GM23338 (cell line): ENCODE measurements around the gene HNRNPA1.

Experiments
- CTCF ChIP-seq, 2 experiments: fragments of 200-600 bp in 1 of 2; sonication (generic) in 1 of 2; conservative IDR thresholded peaks; 2 replicates each; pipeline versions ENCODE4 v1.5.1 to v1.6.1; 2016 to 2017; ENCODE audit warnings: antibody characterized with exemption in 2 of 2, low read depth in 2 of 2, mild to moderate bottlenecking in 2 of 2, moderate library complexity in 1 of 2
- ETS1 ChIP-seq: IDR thresholded peaks from 2 replicates; pipeline ENCODE4 v1.6.1; 2016; ENCODE audit warnings: antibody characterized with exemption
- EZH2phosphoT487 ChIP-seq: fragments of 200-600 bp; sonication (generic); IDR thresholded peaks from one replicate; pipeline ENCODE4 v1.8.1; 2018; ENCODE audit warnings: antibody characterized with exemption; ENCODE audit not compliant: unreplicated experiment
- REST ChIP-seq: IDR thresholded peaks from one replicate; pipeline ENCODE4 v1.6.1; 2018; ENCODE audit warnings: antibody characterized with exemption; ENCODE audit not compliant: unreplicated experiment

GRCh38 chr12:54300732-54301427 is 20.4 kb downstream of the HNRNPA1 start, which contains the start of gene NFE2:
- 0 out of 4 replicates have a peak, but pooled peaks of 1 of the 2 experiments have one; percentile 5 for TF ChIP-seq CTCF (conservative IDR thresholded peaks at IDR 0.05; ENCODE audit: low read depth in 2 of 2)
- TF ChIP-seq REST = no peak
- no peak for TF ChIP-seq EZH2phosphoT487
- no peak for TF ChIP-seq ETS1
